HEK293T (cell line): ENCODE results near the gene FAM217B.

ENCODE experiments used
- CTCF ChIA-PET: fragments of 350-600 bp; formaldehyde crosslinking; extraction: SDS; loops from one replicate; lab custom pipeline; 2021; ENCODE audit warnings: antibody characterized with exemption, inconsistent platforms; lab: Yijun Ruan, JAX
- POLR2A ChIA-PET: fragments of 350-600 bp; formaldehyde crosslinking; extraction: SDS; loops from one replicate; lab custom pipeline; 2020; ENCODE audit warnings: antibody characterized with exemption, inconsistent platforms; lab: Yijun Ruan, JAX
- DNase-seq: peaks from one replicate; pipeline ENCODE4 v3.0.0; 2012; ENCODE audit warnings: mixed read lengths; ENCODE audit errors: extremely low spot score
- ARNT ChIP-seq: fragments of 450-650 bp; IDR thresholded peaks from 2 replicates; pipeline ENCODE4 v1.6.1; 2017; ENCODE audit warnings: mild to moderate bottlenecking
- BHLHE40 ChIP-seq: fragments of 450-650 bp; IDR thresholded peaks from 2 replicates; pipeline ENCODE4 v1.6.1; 2016; ENCODE audit warnings: mild to moderate bottlenecking, moderate library complexity, borderline replicate concordance
- CTBP1 ChIP-seq: fragments of 450-650 bp; IDR thresholded peaks from 2 replicates; pipeline ENCODE4 v1.6.1; 2016; ENCODE audit warnings: borderline replicate concordance
- ELF4 ChIP-seq: fragments of 450-650 bp; IDR thresholded peaks from 2 replicates; pipeline ENCODE4 v1.6.1; 2017; ENCODE audit warnings: antibody characterized with exemption
- FOXA1 ChIP-seq: fragments of 450-650 bp; IDR thresholded peaks from 2 replicates; pipeline ENCODE4 v1.6.1; 2016; ENCODE audit warnings: mild to moderate bottlenecking
- FOXK2 ChIP-seq: fragments of 450-650 bp; IDR thresholded peaks from 2 replicates; pipeline ENCODE4 v1.6.1; 2016; ENCODE audit warnings: mild to moderate bottlenecking
- FOXM1 ChIP-seq: fragments of 450-650 bp; IDR thresholded peaks from 2 replicates; pipeline ENCODE4 v1.6.1; 2017; ENCODE audit warnings: mild to moderate bottlenecking, borderline replicate concordance
- HDGF ChIP-seq: fragments of 450-650 bp; IDR thresholded peaks from 2 replicates; pipeline ENCODE4 v1.6.1; 2017; ENCODE audit warnings: antibody characterized with exemption, borderline replicate concordance
- L3MBTL2 ChIP-seq: fragments of 450-650 bp; conservative IDR thresholded peaks from 2 replicates; pipeline ENCODE4 v1.6.1; 2016; ENCODE audit warnings: mild to moderate bottlenecking
- LEF1 ChIP-seq: fragments of 450-650 bp; IDR thresholded peaks from 2 replicates; pipeline ENCODE4 v1.6.1; 2017; ENCODE audit warnings: mild to moderate bottlenecking, borderline replicate concordance
- NFRKB ChIP-seq: fragments of 450-650 bp; IDR thresholded peaks from 2 replicates; pipeline ENCODE4 v1.6.1; 2016; ENCODE audit warnings: mild to moderate bottlenecking, moderate library complexity
- SP1 ChIP-seq: fragments of 450-650 bp; IDR thresholded peaks from 2 replicates; pipeline ENCODE4 v1.6.1; 2017
- SUZ12 ChIP-seq: fragments of 450-650 bp; IDR thresholded peaks from 2 replicates; pipeline ENCODE4 v1.6.1; 2016; ENCODE audit warnings: mild to moderate bottlenecking
- TARDBP ChIP-seq: fragments of 450-650 bp; IDR thresholded peaks from 2 replicates; pipeline ENCODE4 v1.6.1; 2016
- ZNF384 ChIP-seq: fragments of 450-650 bp; IDR thresholded peaks from 2 replicates; pipeline ENCODE4 v1.6.1; 2016
- TF ChIP-seq, protein P1 (sequence below): fragments of 450-650 bp; IDR thresholded peaks from 2 replicates; pipeline ENCODE4 v1.6.1; 2016

Gene FAM217B, protein sequence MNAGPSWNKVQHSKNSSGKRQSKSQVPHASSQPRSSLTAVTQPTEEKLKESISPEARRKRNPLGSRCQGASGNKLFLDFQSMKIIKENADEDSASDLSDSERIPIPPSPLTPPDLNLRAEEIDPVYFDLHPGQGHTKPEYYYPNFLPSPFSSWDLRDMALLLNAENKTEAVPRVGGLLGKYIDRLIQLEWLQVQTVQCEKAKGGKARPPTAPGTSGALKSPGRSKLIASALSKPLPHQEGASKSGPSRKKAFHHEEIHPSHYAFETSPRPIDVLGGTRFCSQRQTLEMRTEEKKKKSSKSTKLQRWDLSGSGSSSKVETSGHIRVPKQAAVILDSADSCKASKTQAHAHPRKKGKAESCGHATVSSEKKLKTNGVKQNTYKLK

GRCh38 chr20:59940129-59940955 is at the start of gene FAM217B, which contains the start of gene PPP1R3D:
FAM217B (plus strand) TSS chr20:59940389; CDS start chr20:59943944, 3,555 bp downstream.
PPP1R3D (minus strand) TSS chr20:59940305; CDS start chr20:59939931, 374 bp downstream.
- ChIA-PET CTCF (interaction anchor here (1.7 kb wide), 1 partner anchor 15 kb away, joined by 4 read pairs; no protein-coding TSS in a partner anchor), POLR2A (interaction anchor here (0.6 to 3.4 kb wide), 17 partner anchors 9 to 120 kb away, joined by 3 to 19 read pairs (median 4); no protein-coding TSS in a partner anchor)
- TF ChIP-seq NFRKB (no peak), HDGF (no peak), BHLHE40 (no peak), TARDBP (no peak), ELF4 (no peak), ARNT (no peak), FOXA1 (no peak), SUZ12 (no peak), ZNF384 (no peak), L3MBTL2 (peak; percentile 68), SP1 (no peak), LEF1 (no peak), FOXM1 (no peak), FOXK2 (no peak)
- TF ChIP-seq, protein P1, sequence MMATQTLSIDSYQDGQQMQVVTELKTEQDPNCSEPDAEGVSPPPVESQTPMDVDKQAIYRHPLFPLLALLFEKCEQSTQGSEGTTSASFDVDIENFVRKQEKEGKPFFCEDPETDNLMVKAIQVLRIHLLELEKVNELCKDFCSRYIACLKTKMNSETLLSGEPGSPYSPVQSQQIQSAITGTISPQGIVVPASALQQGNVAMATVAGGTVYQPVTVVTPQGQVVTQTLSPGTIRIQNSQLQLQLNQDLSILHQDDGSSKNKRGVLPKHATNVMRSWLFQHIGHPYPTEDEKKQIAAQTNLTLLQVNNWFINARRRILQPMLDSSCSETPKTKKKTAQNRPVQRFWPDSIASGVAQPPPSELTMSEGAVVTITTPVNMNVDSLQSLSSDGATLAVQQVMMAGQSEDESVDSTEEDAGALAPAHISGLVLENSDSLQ: peak; percentile 52
- DNase-seq: peak; percentile 88

DNA sequence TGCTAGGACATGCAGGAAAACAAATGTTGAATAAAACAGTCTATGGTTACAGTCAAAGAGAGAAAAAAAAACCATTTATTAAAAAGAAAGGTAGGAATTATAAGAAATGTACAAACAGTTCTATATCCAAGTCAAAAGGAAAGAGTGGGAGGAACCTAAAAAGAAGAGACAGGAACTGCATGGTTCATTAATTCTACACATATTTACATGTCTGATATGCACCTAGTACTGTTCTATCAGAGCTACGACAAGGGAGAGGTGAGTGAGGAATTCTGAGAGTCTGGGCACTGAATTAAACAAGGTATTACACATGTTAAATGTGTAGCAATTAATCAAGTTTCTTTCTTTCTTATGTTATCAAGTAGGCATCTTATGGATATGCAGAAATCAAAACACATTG is 48.6 kb upstream of the FAM217B start:
- TF ChIP-seq SP1 (no peak), L3MBTL2 (no peak), ZNF384 (no peak), FOXK2 (no peak), CTBP1 (no peak), ARNT (no peak), LEF1 (no peak), NFRKB (no peak), BHLHE40 (no peak), TARDBP (no peak), FOXA1 (no peak), SUZ12 (no peak), FOXM1 (no peak), HDGF (no peak), ELF4 (no peak)
- TF ChIP-seq, protein P1: no peak
- CTCF ChIA-PET: no interaction called here
- no peak for DNase-seq
- POLR2A ChIA-PET: no interaction called here

GRCh38 chr20:59895908-59896307 is 44.3 kb upstream of the FAM217B start:
- CTCF ChIA-PET: no interaction called here

DNA sequence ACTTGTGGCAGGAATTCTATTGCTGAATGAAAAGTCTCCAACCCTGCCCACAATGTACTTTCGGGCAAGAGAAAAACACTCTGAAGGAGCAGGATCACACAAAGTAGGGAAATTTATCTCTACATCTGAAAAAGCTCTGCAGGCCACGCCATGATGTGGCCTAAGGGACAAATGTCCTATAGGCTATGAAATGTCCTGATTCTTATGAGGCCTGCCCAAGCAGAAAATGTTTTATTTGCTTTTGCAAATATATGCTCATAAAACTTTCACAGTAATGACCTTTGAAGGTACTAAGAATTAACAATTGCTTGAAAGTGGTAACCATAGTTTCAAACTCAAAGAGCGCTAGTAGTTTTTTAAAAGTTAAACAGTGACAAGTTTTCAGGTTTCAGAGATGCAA is 37.7 kb upstream of the FAM217B start:
- no peak for DNase-seq
- ChIA-PET CTCF (no interaction called here), POLR2A (no interaction called here)
- TF ChIP-seq SP1 (no peak), CTBP1 (no peak), ARNT (no peak), FOXA1 (no peak), ELF4 (no peak), ZNF384 (no peak), BHLHE40 (no peak), SUZ12 (no peak), TARDBP (no peak), HDGF (no peak), NFRKB (no peak), LEF1 (no peak), FOXM1 (no peak), L3MBTL2 (no peak), FOXK2 (no peak)
- TF ChIP-seq, protein P1: no peak

More at GRCh38 chr20:59895908-59896307, 44.3 kb upstream of the FAM217B start:
- no peak for DNase-seq
- TF ChIP-seq ZNF384 (no peak), FOXM1 (no peak), HDGF (no peak), ARNT (no peak), CTBP1 (no peak), TARDBP (no peak), L3MBTL2 (no peak), ELF4 (no peak), FOXA1 (no peak), SUZ12 (no peak), FOXK2 (no peak), BHLHE40 (no peak), LEF1 (no peak)
- TF ChIP-seq, protein P1: no peak
- POLR2A ChIA-PET: interaction anchor here (1.2 kb wide), 1 partner anchor 44 kb away, joined by 4 read pairs; the partner anchor contains the start of genes FAM217B and PPP1R3D
